K562 (cell line): ENCODE results near the gene CISD3. TPM values are rescaled to one million over a fixed set of nuclear protein-coding genes. Genes with fewer than 3 reads are reported as not detected.

Experiments
- ETV6 ChIP-seq, 3 experiments: fragments of 150-350 bp in 1 of 3; sonication (generic) in 1 of 3; formaldehyde crosslinking in 1 of 3; IDR thresholded peaks; 2 replicates each; pipeline versions ENCODE4 v1.6.1 to v1.8.0; 2014 to 2022; ENCODE audit warnings: borderline replicate concordance in 2 of 3, low read depth in 2 of 3, antibody characterized with exemption in 1 of 3, low read length in 1 of 3, mild to moderate bottlenecking in 1 of 3, missing genetic modification reagents in 1 of 3
- SMAD4 ChIP-seq: fragments of 250-450 bp; sonication (Bioruptor Pico); conservative IDR thresholded peaks from 2 replicates; pipeline ENCODE4 v1.8.0; 2021; ENCODE audit warnings: inconsistent platforms, mild to moderate bottlenecking, moderate library complexity
- ZFP36 ChIP-seq: fragments of 150-350 bp; IDR thresholded peaks from 2 replicates; pipeline ENCODE4 v1.6.1; 2018; ENCODE audit warnings: low read length, low read depth; ENCODE audit not compliant: partially characterized antibody
- polyA plus RNA-seq, 8 experiments: library from polyadenylated mRNA; depleted of rRNA in 4 of 8; stranded (reverse) in 5 of 8; unstranded in 3 of 8; fragments of >200 nt; fragmentation: Nextera tagmentation in 2 of 8; fragmentation: Illumina TruSeq in 1 of 8; extraction: Ambion mirVana in 2 of 8; extraction: Trizol in 1 of 8; gene quantifications; 2 replicates each; pipeline versions ENCODE4 v1.2.1 to v1.2.3, GENCODE V29; 2011 to 2014; ENCODE audit warnings: inconsistent platforms in 1 of 8, missing spikeins in 1 of 8
- total RNA-seq, 7 experiments: library from RNA; depleted of rRNA in 6 of 7; stranded (reverse); fragments of >200 nt in 6 of 7; fragmentation: Illumina TruSeq in 2 of 7; extraction: Trizol in 2 of 7; gene quantifications; 2 replicates each; pipeline versions ENCODE4 v1.2.1 to v1.2.3, GENCODE V29; 2011 to 2021; ENCODE audit warnings: low replicate concordance in 1 of 7
- TF ChIP-seq, protein P1 (sequence below), 2 experiments: fragments of 450-650 bp; formaldehyde crosslinking in 1 of 2; IDR thresholded peaks; 2 replicates each; pipeline versions ENCODE4 v1.4.0 to v1.6.1; 2014 to 2020; ENCODE audit warnings: mild to moderate bottlenecking in 2 of 2, borderline replicate concordance in 1 of 2, low read depth in 1 of 2
- TF ChIP-seq, protein P2 (sequence below): fragments of 450-650 bp; IDR thresholded peaks from 2 replicates; pipeline ENCODE4 v1.6.1; 2016; ENCODE audit warnings: mild to moderate bottlenecking

CISD3 gene
- total and polyA plus RNA-seq, 9 of the 15 experiments (the other 6 are each of a cell fraction or from before 2014, with no cell fraction given), result 5.0 to 60.7 (median 15.7) TPM

DNA sequence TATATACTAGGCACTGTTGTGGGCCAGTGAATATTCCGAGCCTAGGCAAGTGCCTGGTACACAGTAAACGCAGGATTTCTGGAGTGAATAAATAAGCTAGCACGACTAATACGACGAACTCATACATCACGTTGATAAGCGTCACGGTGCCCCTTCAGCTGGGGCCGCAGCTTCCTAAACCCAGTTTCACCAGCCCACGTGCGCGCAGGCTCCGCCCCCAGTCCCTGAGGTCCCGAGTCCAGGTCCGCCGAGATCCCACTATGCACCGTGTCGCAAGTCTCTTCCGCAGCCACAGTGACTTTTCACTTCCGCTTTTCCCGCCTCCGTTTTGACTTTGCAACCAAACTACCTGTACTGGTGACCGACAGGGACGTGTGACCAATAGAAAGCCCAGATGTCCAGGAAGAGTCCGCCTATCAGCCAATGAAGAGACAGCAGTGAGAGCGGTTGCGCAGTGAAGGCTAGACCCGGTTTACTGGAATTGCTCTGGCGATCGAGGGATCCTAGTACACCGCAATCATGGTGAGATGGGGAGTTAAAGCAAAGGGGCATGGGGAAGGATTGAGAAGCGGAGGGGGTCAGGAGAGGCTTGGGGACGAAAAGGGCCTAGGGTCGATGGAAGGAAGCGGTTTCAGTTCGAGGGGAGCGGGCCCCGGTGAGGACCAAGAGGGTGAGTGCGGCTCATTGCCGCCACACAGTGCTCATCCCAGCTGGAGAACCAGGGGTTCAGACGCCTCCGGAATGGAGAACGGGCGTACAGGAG, 22.3 kb downstream of the CISD3 start, which contains the start of gene PSMB3 (continued):
- TF ChIP-seq, protein P1, sequence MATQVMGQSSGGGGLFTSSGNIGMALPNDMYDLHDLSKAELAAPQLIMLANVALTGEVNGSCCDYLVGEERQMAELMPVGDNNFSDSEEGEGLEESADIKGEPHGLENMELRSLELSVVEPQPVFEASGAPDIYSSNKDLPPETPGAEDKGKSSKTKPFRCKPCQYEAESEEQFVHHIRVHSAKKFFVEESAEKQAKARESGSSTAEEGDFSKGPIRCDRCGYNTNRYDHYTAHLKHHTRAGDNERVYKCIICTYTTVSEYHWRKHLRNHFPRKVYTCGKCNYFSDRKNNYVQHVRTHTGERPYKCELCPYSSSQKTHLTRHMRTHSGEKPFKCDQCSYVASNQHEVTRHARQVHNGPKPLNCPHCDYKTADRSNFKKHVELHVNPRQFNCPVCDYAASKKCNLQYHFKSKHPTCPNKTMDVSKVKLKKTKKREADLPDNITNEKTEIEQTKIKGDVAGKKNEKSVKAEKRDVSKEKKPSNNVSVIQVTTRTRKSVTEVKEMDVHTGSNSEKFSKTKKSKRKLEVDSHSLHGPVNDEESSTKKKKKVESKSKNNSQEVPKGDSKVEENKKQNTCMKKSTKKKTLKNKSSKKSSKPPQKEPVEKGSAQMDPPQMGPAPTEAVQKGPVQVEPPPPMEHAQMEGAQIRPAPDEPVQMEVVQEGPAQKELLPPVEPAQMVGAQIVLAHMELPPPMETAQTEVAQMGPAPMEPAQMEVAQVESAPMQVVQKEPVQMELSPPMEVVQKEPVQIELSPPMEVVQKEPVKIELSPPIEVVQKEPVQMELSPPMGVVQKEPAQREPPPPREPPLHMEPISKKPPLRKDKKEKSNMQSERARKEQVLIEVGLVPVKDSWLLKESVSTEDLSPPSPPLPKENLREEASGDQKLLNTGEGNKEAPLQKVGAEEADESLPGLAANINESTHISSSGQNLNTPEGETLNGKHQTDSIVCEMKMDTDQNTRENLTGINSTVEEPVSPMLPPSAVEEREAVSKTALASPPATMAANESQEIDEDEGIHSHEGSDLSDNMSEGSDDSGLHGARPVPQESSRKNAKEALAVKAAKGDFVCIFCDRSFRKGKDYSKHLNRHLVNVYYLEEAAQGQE (IDR thresholded peaks at IDR 0.05; ENCODE audit: borderline replicate concordance), result no peak; the same call in 1 of the 2 replicates
- TF ChIP-seq, protein P1 (CRISPR knock-in tag; IDR thresholded peaks at IDR 0.05; ENCODE audit: low read depth), result no peak
- no peak for TF ChIP-seq SMAD4 (CRISPR knock-in tag)
- TF ChIP-seq, protein P2, sequence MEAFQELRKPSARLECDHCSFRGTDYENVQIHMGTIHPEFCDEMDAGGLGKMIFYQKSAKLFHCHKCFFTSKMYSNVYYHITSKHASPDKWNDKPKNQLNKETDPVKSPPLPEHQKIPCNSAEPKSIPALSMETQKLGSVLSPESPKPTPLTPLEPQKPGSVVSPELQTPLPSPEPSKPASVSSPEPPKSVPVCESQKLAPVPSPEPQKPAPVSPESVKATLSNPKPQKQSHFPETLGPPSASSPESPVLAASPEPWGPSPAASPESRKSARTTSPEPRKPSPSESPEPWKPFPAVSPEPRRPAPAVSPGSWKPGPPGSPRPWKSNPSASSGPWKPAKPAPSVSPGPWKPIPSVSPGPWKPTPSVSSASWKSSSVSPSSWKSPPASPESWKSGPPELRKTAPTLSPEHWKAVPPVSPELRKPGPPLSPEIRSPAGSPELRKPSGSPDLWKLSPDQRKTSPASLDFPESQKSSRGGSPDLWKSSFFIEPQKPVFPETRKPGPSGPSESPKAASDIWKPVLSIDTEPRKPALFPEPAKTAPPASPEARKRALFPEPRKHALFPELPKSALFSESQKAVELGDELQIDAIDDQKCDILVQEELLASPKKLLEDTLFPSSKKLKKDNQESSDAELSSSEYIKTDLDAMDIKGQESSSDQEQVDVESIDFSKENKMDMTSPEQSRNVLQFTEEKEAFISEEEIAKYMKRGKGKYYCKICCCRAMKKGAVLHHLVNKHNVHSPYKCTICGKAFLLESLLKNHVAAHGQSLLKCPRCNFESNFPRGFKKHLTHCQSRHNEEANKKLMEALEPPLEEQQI, result no peak
- no peak for TF ChIP-seq ZFP36
- TF ChIP-seq ETV6 (IDR thresholded peaks at IDR 0.05; ENCODE audit: borderline replicate concordance in 1 of 2, low read depth in 2 of 2, low read length in 1 of 2), result no peak; a peak in 1 of 4 replicates
- no peak for TF ChIP-seq ETV6 (CRISPR knock-in tag; IDR thresholded peaks at IDR 0.05; ENCODE audit: borderline replicate concordance)
